Measurements from ENCODE around the gene LARGE2. TPM values are rescaled to one million over a fixed set of nuclear protein-coding genes. Genes with fewer than 3 reads are reported as not detected.

Gene LARGE2
- total and polyA plus RNA-seq, 9 of the 15 experiments (the other 6 are each of a cell fraction or from before 2014, with no cell fraction given) = 0.56 to 14.1 (median 6.6) TPM

GRCh38 chr11:45910623-45911022 lies 11.8 kb upstream of the LARGE2 start:
- Histone ChIP-seq H2AFZ (ENCODE audit: low read depth, low read length) (no peak overlapping the region), H3K27ac (ENCODE audit: extremely low read depth, low read depth, low read length) (no peak overlapping the region), H3K4me2 (ENCODE audit: insufficient read depth, low read length) (no peak overlapping the region), H3K9me1 (ENCODE audit: control insufficient read depth, insufficient read depth, low read length) (peaks cover 3% of the 10 kb centered on the region), H3K79me2 (ENCODE audit: control insufficient read depth, insufficient read depth, low read length) (no peaks in the 10 kb centered on the region), H4K20me1 (replicated peaks; ENCODE audit: control insufficient read depth, insufficient read depth, low read length) (0 out of 2 replicates have a peak, but pooled peaks cover 3% of the 10 kb centered on the region), H3K9me3 (replicated peaks; ENCODE audit: control insufficient read depth, insufficient read depth, low read depth, low read length) (no peaks in the 10 kb centered on the region), H3K27me3 (ENCODE audit: control insufficient read depth in 2 of 2, insufficient read depth in 2 of 2, low read length in 2 of 2) (no peaks in the 10 kb centered on the region), H3K4me3 (no peak overlapping the region), H3K9ac (ENCODE audit: insufficient read depth in 1 of 2, low read depth in 2 of 2, low read length in 2 of 2) (no peak overlapping the region), H3K36me3 (ENCODE audit: control insufficient read depth, insufficient read depth, low read length) (peaks cover 43% of the 10 kb centered on the region; the same call in 2 of the 3 replicates), H3K4me1 (replicated peaks in 1 of 2; ENCODE audit: control insufficient read depth in 2 of 2, insufficient read depth in 2 of 2, low read length in 2 of 2) (peaks cover 0 to 39% of the 10 kb centered on the region in 2 experiments; a peak in 2 of 5 replicates)
- WGBS (ENCODE audit: insufficient coverage, low coverage, missing lambda C conversion rate) = 92% methylated on average over 8 of the region's 9 CpGs
- DNase-seq (ENCODE audit: extremely low read depth in 1 of 4, low spot score in 3 of 4) (no peak), FAIRE-seq (no peak), ATAC-seq (no peak)
- POLR2A ChIA-PET = interaction anchor here (0.6 to 1.0 kb wide), 3 partner anchors 10 to 680 kb away, joined by 3 to 4 read pairs (median 3); no protein-coding TSS in a partner anchor
- no TSS peak for BruUV-seq (replicated peaks)
- CTCF ChIA-PET (ENCODE audit: low intra/inter-chr PET ratio) = no interaction called here
- in situ Hi-C loops (cut with MboI) (no loop called here), intact Hi-C loops (cut with micrococcal nuclease) (no loop called here)
- TF ChIP-seq, protein P1, sequence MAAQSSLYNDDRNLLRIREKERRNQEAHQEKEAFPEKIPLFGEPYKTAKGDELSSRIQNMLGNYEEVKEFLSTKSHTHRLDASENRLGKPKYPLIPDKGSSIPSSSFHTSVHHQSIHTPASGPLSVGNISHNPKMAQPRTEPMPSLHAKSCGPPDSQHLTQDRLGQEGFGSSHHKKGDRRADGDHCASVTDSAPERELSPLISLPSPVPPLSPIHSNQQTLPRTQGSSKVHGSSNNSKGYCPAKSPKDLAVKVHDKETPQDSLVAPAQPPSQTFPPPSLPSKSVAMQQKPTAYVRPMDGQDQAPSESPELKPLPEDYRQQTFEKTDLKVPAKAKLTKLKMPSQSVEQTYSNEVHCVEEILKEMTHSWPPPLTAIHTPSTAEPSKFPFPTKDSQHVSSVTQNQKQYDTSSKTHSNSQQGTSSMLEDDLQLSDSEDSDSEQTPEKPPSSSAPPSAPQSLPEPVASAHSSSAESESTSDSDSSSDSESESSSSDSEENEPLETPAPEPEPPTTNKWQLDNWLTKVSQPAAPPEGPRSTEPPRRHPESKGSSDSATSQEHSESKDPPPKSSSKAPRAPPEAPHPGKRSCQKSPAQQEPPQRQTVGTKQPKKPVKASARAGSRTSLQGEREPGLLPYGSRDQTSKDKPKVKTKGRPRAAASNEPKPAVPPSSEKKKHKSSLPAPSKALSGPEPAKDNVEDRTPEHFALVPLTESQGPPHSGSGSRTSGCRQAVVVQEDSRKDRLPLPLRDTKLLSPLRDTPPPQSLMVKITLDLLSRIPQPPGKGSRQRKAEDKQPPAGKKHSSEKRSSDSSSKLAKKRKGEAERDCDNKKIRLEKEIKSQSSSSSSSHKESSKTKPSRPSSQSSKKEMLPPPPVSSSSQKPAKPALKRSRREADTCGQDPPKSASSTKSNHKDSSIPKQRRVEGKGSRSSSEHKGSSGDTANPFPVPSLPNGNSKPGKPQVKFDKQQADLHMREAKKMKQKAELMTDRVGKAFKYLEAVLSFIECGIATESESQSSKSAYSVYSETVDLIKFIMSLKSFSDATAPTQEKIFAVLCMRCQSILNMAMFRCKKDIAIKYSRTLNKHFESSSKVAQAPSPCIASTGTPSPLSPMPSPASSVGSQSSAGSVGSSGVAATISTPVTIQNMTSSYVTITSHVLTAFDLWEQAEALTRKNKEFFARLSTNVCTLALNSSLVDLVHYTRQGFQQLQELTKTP (IDR thresholded peaks at IDR 0.05; ENCODE audit: low read depth in 1 of 2, partially characterized antibody in 2 of 2) = no peak
- no peak for TF ChIP-seq MAFG (tag; conservative IDR thresholded peaks at IDR 0.05)
- no peak for TF ChIP-seq KDM4B (IDR thresholded peaks at IDR 0.05; ENCODE audit: borderline replicate concordance in 2 of 2, low read depth in 1 of 2)
- TF ChIP-seq PYGO2 (tag; IDR thresholded peaks at IDR 0.05) = no peak
- TF ChIP-seq ZBTB49 (CRISPR knock-in tag; IDR thresholded peaks at IDR 0.05; ENCODE audit: borderline replicate concordance) = no peak
- no peak for TF ChIP-seq HSF4 (CRISPR knock-in tag; IDR thresholded peaks at IDR 0.05; ENCODE audit: borderline replicate concordance)
- TF ChIP-seq ADNP (tag; IDR thresholded peaks at IDR 0.05) = no peak
- no peak for TF ChIP-seq PCBP1 (IDR thresholded peaks at IDR 0.05; ENCODE audit: low read depth, low read length, poor library complexity, severe bottlenecking)
- TF ChIP-seq KLF1 (tag; IDR thresholded peaks at IDR 0.05) = no peak
- no peak for TF ChIP-seq ZNF740 (CRISPR knock-in tag; IDR thresholded peaks at IDR 0.05)
- TF ChIP-seq ZNF740 (tag; IDR thresholded peaks at IDR 0.05) = no peak
- no peak for TF ChIP-seq HDAC1 (IDR thresholded peaks at IDR 0.05)

All from K562 (cell line).